ENCODE results near the gene ZNF865.

Gene ZNF865

DNA sequence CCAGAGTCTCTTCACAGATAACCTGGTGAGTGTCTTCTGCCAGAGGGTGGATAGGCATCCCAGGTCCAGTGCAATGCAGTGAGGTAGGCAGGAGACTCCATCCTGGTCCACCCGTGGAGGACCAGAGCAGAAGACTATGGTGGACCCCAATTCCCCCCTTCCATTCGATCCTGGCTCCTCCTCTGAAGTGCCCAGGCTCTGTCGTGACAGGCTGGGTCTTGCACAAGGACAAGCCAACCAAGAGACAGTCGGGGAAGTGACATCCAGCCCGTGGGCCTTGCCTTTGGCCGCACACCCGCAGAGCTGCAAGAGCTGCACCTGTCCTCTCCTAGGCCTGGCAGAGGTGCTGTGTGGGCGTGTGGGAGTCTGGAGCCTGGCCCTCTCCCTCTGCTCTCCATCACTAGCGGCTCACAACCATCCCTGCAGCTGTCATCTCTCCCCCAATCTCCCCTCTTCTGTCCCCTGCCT lies 15.8 kb downstream of the ZNF865 start:
- Histone ChIP-seq H3K4me1 (ENCODE audit: control insufficient read depth, low read depth, low read length) (no peaks in the 10 kb centered on the region), H3K27me3 (ENCODE audit: control insufficient read depth, insufficient read depth, low read length) (no peaks in the 10 kb centered on the region), H3K9ac (ENCODE audit: low read length) (no peak overlapping the region), H3K36me3 (ENCODE audit: control insufficient read depth, low read depth, low read length) (peaks cover 5% of the 10 kb centered on the region), H3K9me3 (ENCODE audit: control insufficient read depth, low read depth, low read length) (no peaks in the 10 kb centered on the region), H3K4me3 (ENCODE audit: low read length) (no peak overlapping the region), H3K27ac (ENCODE audit: low read length) (no peak overlapping the region)

DNA sequence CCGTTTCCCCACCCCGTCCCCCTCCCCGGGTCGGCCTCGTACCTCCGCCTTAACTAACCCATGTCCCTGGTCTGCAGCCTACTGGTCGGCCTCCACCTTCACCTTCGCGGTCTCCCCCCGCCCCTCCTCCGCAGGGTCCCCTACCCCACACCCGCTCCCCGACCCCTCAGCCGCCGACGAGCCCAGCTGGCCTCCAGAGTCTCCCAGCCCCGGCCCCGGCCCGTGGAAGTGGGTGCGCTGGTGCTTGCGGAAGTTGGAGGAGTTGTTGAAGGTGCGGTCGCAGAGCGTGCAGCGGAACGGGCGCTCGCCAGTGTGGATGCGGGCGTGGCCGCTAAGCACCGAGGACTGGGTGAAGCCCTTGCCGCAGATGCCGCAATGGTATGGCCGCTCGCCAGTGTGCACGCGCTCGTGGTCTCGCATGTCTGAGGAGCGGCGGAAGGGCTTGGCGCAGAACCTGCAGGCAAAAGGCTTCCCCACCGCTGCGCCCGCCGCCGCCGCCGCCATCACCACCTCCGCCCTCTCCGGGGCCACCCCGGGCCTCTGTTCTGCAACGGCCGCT lies 16.3 kb downstream of the ZNF865 start:
- no peaks in the 10 kb centered on the region for H3K9me3 ChIP-seq (ENCODE audit: control insufficient read depth, low read depth, low read length)
- H3K9ac ChIP-seq (ENCODE audit: low read length), result no peak overlapping the region
- no peak overlapping the region for H3K4me3 ChIP-seq (ENCODE audit: low read length)
- H3K4me1 ChIP-seq (ENCODE audit: control insufficient read depth, low read depth, low read length), result no peaks in the 10 kb centered on the region
- H3K36me3 ChIP-seq (ENCODE audit: control insufficient read depth, low read depth, low read length), result peaks cover 5% of the 10 kb centered on the region
- H3K27ac ChIP-seq (ENCODE audit: low read length), result no peak overlapping the region
- no peaks in the 10 kb centered on the region for H3K27me3 ChIP-seq (ENCODE audit: control insufficient read depth, insufficient read depth, low read length)

DNA sequence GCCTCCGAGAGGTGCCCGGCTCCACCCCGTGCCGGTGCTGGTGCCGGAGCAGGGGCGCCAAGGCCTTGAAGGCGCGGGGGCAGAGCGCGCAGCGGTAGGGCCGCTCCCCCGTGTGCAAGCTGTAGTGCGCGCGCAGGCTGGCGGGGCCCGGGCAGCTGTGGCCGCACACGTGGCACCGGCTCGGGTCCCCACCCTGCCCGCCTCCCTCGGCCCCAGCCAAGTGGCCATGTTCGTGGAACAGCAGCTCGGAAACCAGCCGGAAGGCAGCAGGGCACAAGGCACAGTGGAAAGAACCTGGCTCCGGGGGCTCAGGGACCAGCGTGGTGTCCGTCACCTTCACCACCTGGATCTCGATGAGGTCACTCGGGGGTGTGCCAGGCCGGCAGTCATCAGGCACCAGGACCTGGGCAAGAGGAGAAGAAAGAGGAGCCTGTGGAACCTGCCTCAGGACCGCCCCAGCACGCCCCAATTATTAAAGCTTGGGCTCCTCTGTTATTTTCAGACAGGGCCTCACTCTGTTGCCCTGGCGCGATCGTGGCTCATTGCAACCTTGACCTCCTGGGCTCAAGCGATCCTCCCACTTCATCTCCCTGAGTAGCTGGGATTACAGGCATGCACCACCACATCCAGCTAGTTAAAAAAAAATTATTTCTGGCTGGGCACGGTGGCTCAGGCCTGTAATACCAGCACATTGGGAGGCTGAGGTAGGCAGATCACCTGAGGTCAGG lies 17.0 kb downstream of the ZNF865 start:
- Histone ChIP-seq H3K4me3 (ENCODE audit: low read length) (no peak overlapping the region), H3K36me3 (ENCODE audit: control insufficient read depth, low read depth, low read length) (peaks cover 3% of the 10 kb centered on the region), H3K27me3 (ENCODE audit: control insufficient read depth, insufficient read depth, low read length) (no peaks in the 10 kb centered on the region), H3K4me1 (ENCODE audit: control insufficient read depth, low read depth, low read length) (no peaks in the 10 kb centered on the region), H3K9ac (ENCODE audit: low read length) (no peak overlapping the region), H3K9me3 (ENCODE audit: control insufficient read depth, low read depth, low read length) (no peaks in the 10 kb centered on the region), H3K27ac (ENCODE audit: low read length) (no peak overlapping the region)

DNA sequence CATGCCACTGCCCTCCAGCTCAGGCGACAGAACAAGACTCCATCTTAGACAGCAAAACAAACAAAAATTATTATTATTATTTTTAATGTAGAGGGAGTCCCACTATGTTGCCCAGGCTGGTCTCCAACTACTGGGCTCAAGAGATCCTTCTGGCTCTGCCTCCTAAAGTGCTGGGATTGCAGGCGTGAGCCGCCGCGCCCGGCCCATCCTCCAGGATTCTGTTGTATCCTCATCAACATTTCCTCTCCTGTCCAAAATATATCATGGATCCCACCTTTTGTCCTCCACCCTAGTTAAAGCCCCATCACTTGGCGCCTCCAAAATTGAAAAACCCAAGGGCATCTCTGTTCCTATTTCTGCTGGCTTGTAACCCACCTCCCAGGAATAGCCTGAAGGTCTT lies 17.7 kb downstream of the ZNF865 start:
- no peak overlapping the region for H3K27ac ChIP-seq (ENCODE audit: low read length)
- H3K9ac ChIP-seq (ENCODE audit: low read length), result no peak overlapping the region

DNA sequence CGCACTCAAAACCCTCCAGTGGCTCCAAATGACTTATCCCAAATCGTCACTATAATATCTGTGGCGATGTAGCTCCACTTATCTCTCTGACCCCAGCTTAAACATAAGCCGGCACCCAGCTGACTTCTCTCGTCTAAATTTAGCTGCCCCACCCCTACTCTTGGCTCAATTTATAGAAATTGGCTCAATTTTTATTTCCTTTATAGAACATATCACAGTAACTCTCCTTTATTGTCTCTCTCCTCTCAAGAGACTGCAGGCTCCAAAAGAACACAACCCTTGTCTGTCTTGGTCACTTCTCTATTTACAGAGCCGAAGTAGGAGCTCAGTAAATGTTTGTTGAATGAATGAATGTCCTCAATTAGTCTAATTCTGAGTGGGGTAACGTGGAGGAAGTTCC lies 18.1 kb downstream of the ZNF865 start:
- Histone ChIP-seq H3K9ac (ENCODE audit: low read length) (no peak overlapping the region), H3K36me3 (ENCODE audit: control insufficient read depth, low read depth, low read length) (no peaks in the 10 kb centered on the region), H3K4me3 (ENCODE audit: low read length) (peak overlapping the region; percentile 50), H3K27ac (ENCODE audit: low read length) (no peak overlapping the region), H3K27me3 (ENCODE audit: control insufficient read depth, insufficient read depth, low read length) (no peaks in the 10 kb centered on the region), H3K4me1 (ENCODE audit: control insufficient read depth, low read depth, low read length) (no peaks in the 10 kb centered on the region), H3K9me3 (ENCODE audit: control insufficient read depth, low read depth, low read length) (no peaks in the 10 kb centered on the region)

More for the DNA sequence above, 17.7 kb downstream of the ZNF865 start:
- H3K27me3 ChIP-seq (ENCODE audit: control insufficient read depth, insufficient read depth, low read length), result no peaks in the 10 kb centered on the region
- no peaks in the 10 kb centered on the region for H3K4me1 ChIP-seq (ENCODE audit: control insufficient read depth, low read depth, low read length)
- no peaks in the 10 kb centered on the region for H3K9me3 ChIP-seq (ENCODE audit: control insufficient read depth, low read depth, low read length)
- no peak overlapping the region for H3K4me3 ChIP-seq (ENCODE audit: low read length)
- no peaks in the 10 kb centered on the region for H3K36me3 ChIP-seq (ENCODE audit: control insufficient read depth, low read depth, low read length)

DNA sequence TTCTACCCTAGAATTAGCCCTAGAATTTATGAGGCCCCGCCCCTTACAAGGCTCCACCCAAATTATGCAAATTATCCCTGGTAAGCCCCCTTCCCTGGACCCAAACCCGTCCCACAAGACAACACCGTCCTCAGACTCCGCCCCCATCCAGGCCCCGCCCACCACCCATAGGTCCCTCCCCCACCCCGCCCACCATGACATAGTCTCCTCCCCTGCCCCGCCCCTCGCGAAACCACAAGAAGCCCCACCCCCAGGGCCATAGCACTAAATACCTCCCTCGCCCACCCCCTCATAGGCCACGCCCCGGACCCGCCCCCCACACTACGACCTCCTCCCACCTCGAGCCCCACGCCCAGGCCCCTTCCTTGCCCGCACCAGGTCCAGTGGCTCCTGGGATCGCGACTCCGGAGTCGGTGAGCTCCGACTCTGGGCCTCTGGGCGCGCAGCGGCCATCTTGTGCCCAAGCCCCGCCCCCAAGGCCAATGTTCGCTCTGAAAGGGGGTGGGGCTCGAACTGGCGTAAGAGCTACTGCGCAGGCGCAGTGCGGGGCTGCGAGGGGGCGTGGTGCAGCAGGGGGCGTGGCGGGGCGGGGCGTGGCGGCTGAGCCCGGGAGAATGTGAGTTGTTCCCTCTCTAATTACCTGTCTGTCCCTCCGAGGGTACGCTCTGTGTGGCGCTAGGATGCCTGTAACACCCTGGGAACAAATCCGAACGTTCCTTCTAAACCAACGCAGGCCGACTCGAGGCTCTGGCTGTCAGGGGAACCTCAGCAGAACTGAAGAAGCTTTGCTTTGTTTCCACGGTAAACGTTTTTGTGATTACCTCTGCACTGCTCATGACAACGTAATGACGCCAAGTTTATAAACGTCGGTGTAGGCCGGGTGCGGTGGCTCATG lies 18.9 kb downstream of the ZNF865 start, which contains the start of gene ZNF784:
ZNF784 (minus strand) TSS at position 458 of the 895 bp plus-strand sequence; CDS start at position 453, 5 bp downstream.
- no peaks in the 10 kb centered on the region for H3K27me3 ChIP-seq (ENCODE audit: control insufficient read depth, insufficient read depth, low read length)
- no peaks in the 10 kb centered on the region for H3K4me1 ChIP-seq (ENCODE audit: control insufficient read depth, low read depth, low read length)
- H3K9ac ChIP-seq (ENCODE audit: low read length), result peak within 1 kb of the TSS; percentile 49
- H3K27ac ChIP-seq (ENCODE audit: low read length), result peak within 1 kb of the TSS; percentile 21
- H3K4me3 ChIP-seq (ENCODE audit: low read length), result peak within 1 kb of the TSS; percentile 64
- no peaks in the 10 kb centered on the region for H3K9me3 ChIP-seq (ENCODE audit: control insufficient read depth, low read depth, low read length)
- no peaks in the 10 kb centered on the region for H3K36me3 ChIP-seq (ENCODE audit: control insufficient read depth, low read depth, low read length)

DNA sequence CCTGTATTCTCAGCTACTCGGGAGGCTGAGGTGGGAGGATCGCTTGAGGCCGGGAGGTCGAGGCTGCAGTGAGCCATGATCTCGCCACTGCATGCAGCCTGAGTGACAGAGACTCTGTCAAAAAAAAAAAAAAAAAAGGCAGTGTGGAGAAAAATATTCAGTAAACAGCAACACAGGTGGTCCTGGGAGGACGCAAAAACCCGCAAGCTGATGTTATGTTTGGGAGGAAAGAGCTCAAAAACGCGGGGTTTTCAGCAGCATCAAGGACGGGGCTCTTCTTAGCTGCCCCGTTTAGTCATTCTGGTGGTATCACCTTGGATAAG lies 19.5 kb downstream of the ZNF865 start:
- Histone ChIP-seq H3K36me3 (ENCODE audit: control insufficient read depth, low read depth, low read length) (no peaks in the 10 kb centered on the region), H3K27ac (ENCODE audit: low read length) (peak overlapping the region; percentile 21), H3K27me3 (ENCODE audit: control insufficient read depth, insufficient read depth, low read length) (no peaks in the 10 kb centered on the region), H3K4me3 (ENCODE audit: low read length) (peak overlapping the region; percentile 64), H3K9me3 (ENCODE audit: control insufficient read depth, low read depth, low read length) (no peaks in the 10 kb centered on the region), H3K9ac (ENCODE audit: low read length) (peak overlapping the region; percentile 49), H3K4me1 (ENCODE audit: control insufficient read depth, low read depth, low read length) (no peaks in the 10 kb centered on the region)

DNA sequence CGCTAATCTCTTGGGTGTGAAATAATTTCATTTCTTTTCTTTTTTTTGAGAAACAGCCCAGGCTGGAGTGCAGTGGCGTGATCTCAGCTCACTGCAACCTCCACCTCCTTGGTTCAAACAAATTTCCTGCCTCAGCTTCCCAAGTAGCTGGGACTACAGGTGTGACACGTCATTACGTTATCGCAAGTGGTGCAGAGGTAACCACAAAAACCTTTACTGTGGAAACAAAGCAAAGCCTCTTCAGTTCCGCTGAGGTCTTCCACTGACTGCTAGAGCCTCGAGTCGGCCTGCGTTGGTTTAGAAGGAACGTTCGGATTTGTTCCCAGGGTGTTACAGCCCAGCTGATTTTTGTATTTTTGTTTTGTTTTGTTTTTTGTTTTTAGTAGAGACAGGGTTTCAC lies 20.9 kb downstream of the ZNF865 start:
- Histone ChIP-seq H3K4me3 (ENCODE audit: low read length) (no peak overlapping the region), H3K9ac (ENCODE audit: low read length) (no peak overlapping the region), H3K36me3 (ENCODE audit: control insufficient read depth, low read depth, low read length) (no peaks in the 10 kb centered on the region), H3K27me3 (ENCODE audit: control insufficient read depth, insufficient read depth, low read length) (no peaks in the 10 kb centered on the region), H3K9me3 (ENCODE audit: control insufficient read depth, low read depth, low read length) (no peaks in the 10 kb centered on the region), H3K27ac (ENCODE audit: low read length) (no peak overlapping the region), H3K4me1 (ENCODE audit: control insufficient read depth, low read depth, low read length) (no peaks in the 10 kb centered on the region)

DNA sequence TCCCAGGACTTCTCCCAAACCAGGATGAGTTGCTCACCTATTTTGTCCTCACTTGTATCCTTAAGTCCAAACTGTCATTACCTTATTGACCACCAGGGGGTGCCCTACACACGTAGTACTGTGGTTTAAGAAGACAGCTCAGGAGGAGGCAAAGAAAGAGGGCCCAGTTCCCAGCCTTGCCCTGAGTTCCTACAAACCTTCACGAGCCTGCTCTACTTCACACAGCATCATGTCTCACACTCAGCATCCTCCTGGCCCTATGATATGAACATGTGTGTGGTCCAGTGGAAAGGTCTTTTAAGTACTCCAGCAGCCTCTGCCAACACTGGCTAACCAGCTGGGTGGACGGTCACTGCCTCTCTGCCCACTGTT lies 27.0 kb downstream of the ZNF865 start:
- no peaks in the 10 kb centered on the region for H3K36me3 ChIP-seq (ENCODE audit: control insufficient read depth, low read depth, low read length)
- no peak overlapping the region for H3K27ac ChIP-seq (ENCODE audit: low read length)
- no peaks in the 10 kb centered on the region for H3K27me3 ChIP-seq (ENCODE audit: control insufficient read depth, insufficient read depth, low read length)
- H3K9me3 ChIP-seq (ENCODE audit: control insufficient read depth, low read depth, low read length), result no peaks in the 10 kb centered on the region
- H3K9ac ChIP-seq (ENCODE audit: low read length), result no peak overlapping the region
- no peaks in the 10 kb centered on the region for H3K4me1 ChIP-seq (ENCODE audit: control insufficient read depth, low read depth, low read length)
- no peak overlapping the region for H3K4me3 ChIP-seq (ENCODE audit: low read length)

DNA sequence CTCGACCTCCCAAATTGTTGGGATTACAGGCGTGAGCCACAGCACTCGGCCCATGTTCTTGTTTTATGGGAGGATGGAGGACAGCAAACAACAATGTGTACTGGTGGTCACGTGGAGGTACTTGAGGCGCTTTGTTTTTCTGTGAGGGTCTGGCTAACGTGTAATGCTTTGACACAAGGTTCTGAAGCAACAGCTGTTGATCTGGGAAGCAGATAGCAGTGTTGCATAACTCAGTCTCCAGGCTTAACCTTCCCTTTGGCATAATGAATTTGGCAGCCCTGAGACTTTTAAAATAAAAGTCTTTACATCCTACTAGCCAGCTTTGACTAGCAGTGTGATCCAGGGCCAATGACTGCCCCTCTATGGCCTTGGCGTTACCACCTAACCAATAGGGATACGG lies 28.4 kb downstream of the ZNF865 start:
- H3K4me3 ChIP-seq (ENCODE audit: low read length), result no peak overlapping the region
- H3K9me3 ChIP-seq (ENCODE audit: control insufficient read depth, low read depth, low read length), result no peaks in the 10 kb centered on the region
- no peak overlapping the region for H3K27ac ChIP-seq (ENCODE audit: low read length)
- no peaks in the 10 kb centered on the region for H3K27me3 ChIP-seq (ENCODE audit: control insufficient read depth, insufficient read depth, low read length)
- H3K4me1 ChIP-seq (ENCODE audit: control insufficient read depth, low read depth, low read length), result no peaks in the 10 kb centered on the region
- no peaks in the 10 kb centered on the region for H3K36me3 ChIP-seq (ENCODE audit: control insufficient read depth, low read depth, low read length)
- no peak overlapping the region for H3K9ac ChIP-seq (ENCODE audit: low read length)

DNA sequence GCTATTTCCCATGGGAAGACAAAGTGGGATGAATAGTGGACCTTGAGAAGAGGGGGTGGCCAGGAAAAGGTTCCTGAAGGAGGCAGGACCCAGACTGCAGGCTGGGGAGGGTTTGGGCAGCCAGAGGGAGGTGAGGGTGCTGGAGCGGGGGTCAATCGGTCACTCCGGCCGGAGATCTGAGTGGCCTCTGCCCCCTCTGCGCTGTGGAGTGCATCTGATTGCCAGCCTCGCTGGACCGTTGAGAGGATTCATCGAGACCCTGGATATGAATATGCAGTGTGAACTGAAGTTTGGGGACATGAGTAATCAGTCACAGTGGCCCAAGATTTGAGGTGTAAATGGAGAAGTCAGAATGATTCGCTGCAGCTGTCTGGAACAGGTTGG lies 29.9 kb downstream of the ZNF865 start:
- peak overlapping the region; percentile 91 for H3K4me3 ChIP-seq (ENCODE audit: low read length)
- H3K4me1 ChIP-seq (ENCODE audit: control insufficient read depth, low read depth, low read length), result no peaks in the 10 kb centered on the region
- H3K36me3 ChIP-seq (ENCODE audit: control insufficient read depth, low read depth, low read length), result no peaks in the 10 kb centered on the region
- H3K9ac ChIP-seq (ENCODE audit: low read length), result peak overlapping the region; percentile 88
- H3K27ac ChIP-seq (ENCODE audit: low read length), result peak overlapping the region; percentile 50
- H3K9me3 ChIP-seq (ENCODE audit: control insufficient read depth, low read depth, low read length), result no peaks in the 10 kb centered on the region
- H3K27me3 ChIP-seq (ENCODE audit: control insufficient read depth, insufficient read depth, low read length), result no peaks in the 10 kb centered on the region

Data from iPS-18a (cell line).